COLO668 (cell line): ENCODE results near the gene CEP112.
"Not testable (repeated sequence)": the region's sequence is repeated elsewhere in the genome, so short reads cannot be mapped to it uniquely, and the experiment has no call there.

ENCODE experiments used
- DNase-seq: peaks from one replicate; lab custom pipeline; 2025; ENCODE audit not compliant: unreplicated experiment; lab: John Stamatoyannopoulos, UW

CEP112 gene

DNA sequence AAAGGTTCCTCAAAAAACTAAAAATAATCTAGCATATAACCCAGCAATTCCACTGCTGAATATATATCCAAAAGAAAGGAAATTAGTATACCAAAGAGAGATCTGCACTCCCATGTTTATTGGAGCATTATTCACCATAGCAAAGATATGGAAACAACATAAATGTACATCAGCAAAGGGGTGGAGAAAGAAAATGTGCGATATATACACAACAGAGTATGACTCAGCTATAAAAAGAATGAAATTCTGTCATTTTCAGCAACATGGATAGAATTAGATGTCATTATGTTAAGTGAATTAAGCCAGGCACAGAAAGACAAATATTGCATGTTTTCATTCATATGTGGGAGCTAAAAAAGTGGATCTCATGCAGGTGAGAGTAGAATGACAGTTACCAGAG lies 350.8 kb downstream of the CEP112 start:
- DNase-seq = no peak

DNA sequence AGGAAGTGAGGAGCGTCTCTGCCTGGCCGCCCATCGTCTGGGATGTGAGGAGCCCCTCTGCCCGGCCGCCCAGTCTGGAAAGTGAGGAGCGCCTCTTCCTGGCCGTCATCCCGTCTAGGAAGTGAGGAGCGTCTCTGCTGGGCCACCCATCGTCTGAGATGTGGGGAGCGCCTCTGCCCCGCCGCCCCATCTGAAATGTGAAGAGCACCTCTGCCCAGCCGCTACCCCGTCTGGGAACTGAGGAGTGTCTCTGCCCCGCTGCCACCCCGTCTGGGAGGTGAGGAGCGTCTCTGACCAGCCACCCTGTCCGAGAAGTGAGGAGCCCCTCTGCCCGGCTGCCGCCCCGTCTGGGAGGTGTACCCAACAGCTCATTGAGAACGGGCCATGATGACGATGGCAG lies 354.7 kb downstream of the CEP112 start:
- DNase-seq = not testable (repeated sequence)

- no peak for DNase-seq
Measured at GRCh38 chr17:65833214-65833613, 358.7 kb downstream of the CEP112 start.

- no peak for DNase-seq
Measured at GRCh38 chr17:65830356-65830755, 361.6 kb downstream of the CEP112 start.

DNA sequence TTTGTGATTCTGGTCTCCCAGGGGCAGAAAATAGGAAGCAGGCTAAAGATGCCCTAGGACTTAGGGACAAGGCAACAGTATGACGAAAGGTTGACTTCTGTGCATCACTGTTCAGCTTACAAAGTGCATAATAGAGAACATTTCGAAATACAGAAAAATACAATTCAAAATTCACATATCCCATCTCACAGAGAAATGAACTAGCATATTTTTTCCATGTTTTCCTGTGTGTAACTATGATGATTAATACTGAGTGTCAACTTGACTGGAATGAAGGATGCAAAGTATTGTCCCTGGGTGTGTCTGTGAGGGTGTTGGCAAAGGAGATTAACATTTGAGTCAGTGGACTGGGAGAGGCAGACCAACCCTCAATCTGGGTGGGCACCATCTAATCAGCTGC lies 365.4 kb downstream of the CEP112 start:
- DNase-seq = not testable (repeated sequence)

- DNase-seq = no peak
Measured at GRCh38 chr17:65824901-65825300, 367.0 kb downstream of the CEP112 start.

DNA sequence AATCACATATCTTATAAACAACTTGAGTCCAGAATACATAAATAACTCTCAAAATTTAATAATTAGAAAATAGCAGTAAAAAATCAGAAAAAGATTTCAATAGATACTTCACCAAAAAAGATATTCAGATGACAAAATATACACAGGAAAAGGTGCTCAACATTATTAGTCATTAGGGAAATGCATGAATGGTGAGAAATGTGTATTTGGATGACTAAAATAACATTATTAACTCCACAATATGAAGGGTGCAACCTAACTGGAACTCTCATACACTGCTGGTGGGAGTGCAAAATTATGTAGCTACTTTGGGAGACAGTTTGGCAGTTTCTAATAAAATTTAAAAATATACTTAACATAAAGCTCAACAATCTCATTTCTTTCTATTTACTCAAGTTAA lies 368.2 kb downstream of the CEP112 start:
- no peak for DNase-seq

DNA sequence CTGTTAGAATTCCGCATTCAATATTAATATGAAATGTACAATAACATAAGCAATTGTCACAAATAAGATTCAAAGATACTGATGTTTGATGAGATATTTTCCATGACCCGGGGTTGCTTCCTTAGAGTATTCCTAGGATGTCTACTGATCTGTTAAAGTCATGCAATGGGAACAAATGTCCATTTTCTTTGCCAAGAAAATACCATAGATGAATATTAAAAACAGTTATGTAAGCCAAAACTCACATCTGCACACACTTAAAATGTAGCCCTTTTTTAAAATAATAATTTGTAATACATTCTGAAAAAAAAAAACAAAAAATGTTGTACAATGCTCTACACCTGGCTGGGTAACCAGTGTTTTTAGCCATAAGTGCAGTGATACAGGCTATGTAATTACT lies 371.1 kb downstream of the CEP112 start:
- no peak for DNase-seq

DNA sequence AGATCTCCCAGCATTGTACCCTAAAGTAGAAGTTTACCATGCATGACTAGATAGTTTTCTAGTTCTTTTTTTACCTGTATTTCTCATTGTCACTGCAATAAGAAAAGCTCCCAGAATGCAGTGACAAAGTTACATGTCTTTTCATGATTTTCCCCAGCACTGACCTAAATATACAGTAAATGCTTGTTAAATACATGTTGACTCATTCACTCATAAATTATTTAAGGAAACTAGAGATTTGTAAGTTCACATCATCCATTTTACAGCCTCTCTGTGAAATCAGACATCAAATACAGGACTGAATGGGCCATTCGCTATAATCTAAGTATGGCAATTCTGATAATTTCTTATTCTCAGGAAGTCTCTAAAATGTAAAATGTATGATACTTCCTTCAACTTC lies 371.6 kb downstream of the CEP112 start:
- no peak for DNase-seq

GRCh38 chr17:65819810-65820209 lies 372.1 kb downstream of the CEP112 start:
- no peak for DNase-seq

DNA sequence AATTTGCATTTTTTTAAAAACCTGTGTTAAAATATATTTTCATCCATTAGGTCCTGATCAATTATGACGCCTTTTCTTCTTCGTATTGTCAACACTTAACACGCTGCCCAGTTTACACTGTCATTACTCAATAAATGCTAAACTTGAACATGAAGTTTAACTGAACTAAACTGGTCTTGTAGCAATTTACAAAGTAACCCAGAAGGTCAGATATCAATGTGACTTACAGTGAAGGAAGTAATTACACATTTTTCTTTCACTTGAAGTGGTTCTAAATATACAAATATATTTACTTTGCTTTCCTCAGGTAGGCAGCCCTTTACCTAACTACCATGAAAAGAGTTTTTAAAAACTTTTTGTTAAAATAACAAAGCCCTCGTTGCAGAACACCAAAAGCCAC lies 374.0 kb downstream of the CEP112 start:
- no peak for DNase-seq

DNA sequence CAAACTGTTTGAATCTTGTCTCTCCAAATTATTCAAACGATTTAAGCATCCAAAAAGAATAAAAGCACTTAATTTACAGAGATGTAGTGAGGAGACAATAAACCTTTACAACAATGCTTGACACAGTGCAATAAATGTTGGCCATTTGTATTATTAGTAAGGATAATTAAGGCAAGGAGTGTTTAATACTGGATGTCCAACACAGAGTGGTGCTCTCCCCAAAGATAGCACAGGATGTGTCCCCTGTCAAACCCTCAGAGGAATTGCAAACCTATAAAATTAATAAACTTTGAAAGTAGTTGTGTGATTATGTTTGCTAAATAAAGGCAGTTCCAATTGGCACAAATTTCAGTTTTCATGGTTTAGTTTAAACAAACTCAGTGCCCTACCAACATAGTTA lies 377.5 kb downstream of the CEP112 start:
- no peak for DNase-seq

GRCh38 chr17:65813306-65813705 lies 378.6 kb downstream of the CEP112 start:
- no peak for DNase-seq

- DNase-seq = no peak
Measured at GRCh38 chr17:65811043-65811442, 380.9 kb downstream of the CEP112 start.

DNA sequence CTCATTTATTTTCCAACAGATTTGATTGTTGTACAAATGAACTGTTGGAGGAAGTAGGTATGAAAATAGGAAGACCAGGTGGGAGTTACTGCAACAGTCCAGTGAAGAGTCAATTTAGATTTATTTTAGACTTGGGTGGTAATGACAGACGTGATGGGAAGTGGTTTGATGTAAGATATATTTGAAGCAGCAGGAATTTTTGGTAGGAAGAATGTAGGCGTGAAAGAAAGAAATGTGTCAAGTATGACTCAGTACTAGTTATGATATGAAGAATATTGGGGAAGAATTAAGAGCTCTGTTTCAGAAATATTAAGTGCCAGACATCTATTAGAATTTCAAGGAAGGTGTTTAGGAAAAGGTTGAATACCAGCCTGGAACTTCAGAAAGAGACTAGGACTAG lies 382.6 kb downstream of the CEP112 start:
- no peak for DNase-seq

GRCh38 chr17:65808566-65808965 lies 383.4 kb downstream of the CEP112 start:
- DNase-seq = not testable (repeated sequence)

GRCh38 chr17:65807361-65807760 lies 384.6 kb downstream of the CEP112 start:
- DNase-seq = no peak

GRCh38 chr17:65801513-65801912 lies 390.4 kb downstream of the CEP112 start:
- DNase-seq = no peak

DNA sequence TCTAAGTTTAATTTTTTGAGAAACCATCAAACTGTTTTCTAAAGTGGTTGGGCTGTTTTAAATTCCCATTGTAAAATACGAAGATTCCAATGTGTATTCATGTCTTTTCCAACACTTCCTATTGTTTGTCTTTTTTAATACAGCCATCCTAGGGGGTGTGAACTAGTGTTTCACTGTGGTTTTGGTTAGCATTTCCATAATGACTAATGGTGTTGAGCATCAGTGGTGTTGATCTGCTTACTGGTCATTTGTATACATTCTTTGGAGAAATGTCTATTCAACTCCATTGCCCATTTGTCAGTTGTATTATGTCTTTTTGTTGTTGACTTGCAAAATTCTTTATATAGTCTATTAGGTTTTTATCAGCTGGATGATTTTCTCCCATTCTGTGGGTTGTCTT lies 391.3 kb downstream of the CEP112 start:
- no peak for DNase-seq

DNA sequence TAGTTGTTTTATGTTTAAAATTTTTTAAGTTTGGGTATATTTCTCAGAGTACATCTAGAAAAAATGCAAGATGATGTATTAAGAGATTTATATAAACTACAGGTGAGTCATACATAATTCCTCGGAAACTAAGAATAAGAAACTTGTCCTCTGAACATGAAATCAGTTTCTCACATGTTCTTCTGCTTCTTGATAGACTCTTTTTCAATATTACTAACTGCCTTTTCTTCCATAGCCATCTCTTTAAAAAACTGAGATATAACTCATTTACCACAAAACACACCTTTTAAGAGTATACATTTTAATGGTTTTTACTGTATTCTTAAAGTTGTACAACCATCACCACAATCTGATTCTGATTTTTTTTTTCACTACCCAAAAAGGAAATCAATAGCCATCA lies 392.1 kb downstream of the CEP112 start:
- no peak for DNase-seq

DNA sequence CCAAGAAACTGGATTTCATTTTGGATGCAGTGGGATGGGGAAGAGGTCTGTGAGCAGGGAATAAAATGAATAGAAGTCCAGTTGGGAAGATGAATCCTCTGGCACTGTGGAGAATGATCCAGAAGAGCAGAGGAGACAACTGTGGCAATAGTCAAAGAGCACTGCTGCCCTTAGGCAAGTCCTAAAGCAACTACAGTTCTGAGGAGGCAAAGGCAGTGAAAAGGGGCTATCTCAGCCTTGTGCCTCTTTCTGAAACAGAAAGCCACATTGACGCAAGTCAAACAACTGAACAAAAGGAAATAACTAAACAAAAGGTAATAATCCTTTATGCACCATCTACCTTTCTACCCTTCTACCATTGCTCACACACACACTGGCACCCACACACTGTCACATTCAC lies 392.5 kb downstream of the CEP112 start:
- DNase-seq = no peak

DNA sequence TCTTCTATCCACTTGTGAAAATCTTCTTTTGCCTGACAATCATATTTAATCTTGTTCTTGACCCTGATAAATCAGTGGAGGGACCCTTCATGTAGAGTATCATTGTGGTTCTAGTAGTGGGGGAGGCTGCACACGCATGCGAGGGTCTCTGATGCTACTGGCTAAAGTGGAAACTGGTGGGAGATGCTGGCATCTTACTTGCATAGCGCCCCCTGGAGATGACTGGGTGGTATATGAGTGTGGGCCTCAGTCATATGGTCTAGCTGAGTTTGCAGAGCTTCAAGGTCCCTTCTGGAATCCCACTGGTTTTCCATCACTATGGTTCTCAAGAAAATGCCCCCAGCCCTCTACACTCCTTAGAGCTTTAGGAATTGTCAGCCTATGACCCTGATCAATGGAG lies 394.1 kb downstream of the CEP112 start:
- no peak for DNase-seq

GRCh38 chr17:65797101-65797500 lies 394.8 kb downstream of the CEP112 start:
- no peak for DNase-seq

DNA sequence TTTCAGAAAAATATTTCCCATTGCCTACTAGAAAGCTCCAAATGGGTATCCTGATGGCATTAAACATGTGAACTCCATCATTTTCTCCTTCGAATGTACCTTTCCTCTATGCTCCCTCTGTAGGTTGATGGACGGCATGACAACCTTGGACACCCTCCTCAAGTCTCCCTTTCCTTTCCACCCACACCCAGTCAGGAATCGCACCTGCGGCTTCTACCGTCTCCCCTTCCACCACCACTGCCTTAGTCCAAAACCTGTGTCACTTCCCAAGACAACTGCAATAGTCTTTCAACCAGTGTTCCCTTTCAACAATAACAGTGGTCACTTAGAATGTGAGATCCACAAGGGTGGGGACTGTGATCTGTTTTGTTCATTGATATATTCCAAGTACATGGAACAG lies 397.4 kb downstream of the CEP112 start:
- peak; percentile 2 for DNase-seq
